Right ventricle myocardium inferior (tissue), 1 donor: ENCODE results near the gene TUBGCP2. TPM values are rescaled to one million over a fixed set of nuclear protein-coding genes. Genes with fewer than 3 reads are reported as not detected.
"Not testable (repeated sequence)": the region's sequence is repeated elsewhere in the genome, so short reads cannot be mapped to it uniquely, and the experiment has no call there.

Source experiments
- ATAC-seq: fragments of 200-7000 bp; cut with Tn5 transposase; one replicate; pipeline ENCODE4 v1.9.1; 2020; ENCODE audit warnings: mild to moderate bottlenecking, moderate library complexity
- DNase-seq: peaks from one replicate; pipeline ENCODE4 v3.0.0; 2021; ENCODE audit errors: missing footprints
- intact Hi-C: fragments of 100-400 bp; cut with DNase I; formaldehyde crosslinking; loops from one replicate; pipeline ENCODE4 v1.11.0; 2022
- total RNA-seq: library from RNA; stranded (reverse); fragmentation: NEBNext Ultra II Directional; extraction: Animal tissue kit (Norgen Biotek cat#: 25700); gene quantifications from one replicate; pipeline ENCODE4 v1.2.1, GENCODE V29; 2021
- donor health status: DM: no; HTN: yes; CAD: no; lungs with severe emphysema.

Gene TUBGCP2
- total RNA-seq, 1 donor from 2014 or later, result 44.7 TPM

DNA sequence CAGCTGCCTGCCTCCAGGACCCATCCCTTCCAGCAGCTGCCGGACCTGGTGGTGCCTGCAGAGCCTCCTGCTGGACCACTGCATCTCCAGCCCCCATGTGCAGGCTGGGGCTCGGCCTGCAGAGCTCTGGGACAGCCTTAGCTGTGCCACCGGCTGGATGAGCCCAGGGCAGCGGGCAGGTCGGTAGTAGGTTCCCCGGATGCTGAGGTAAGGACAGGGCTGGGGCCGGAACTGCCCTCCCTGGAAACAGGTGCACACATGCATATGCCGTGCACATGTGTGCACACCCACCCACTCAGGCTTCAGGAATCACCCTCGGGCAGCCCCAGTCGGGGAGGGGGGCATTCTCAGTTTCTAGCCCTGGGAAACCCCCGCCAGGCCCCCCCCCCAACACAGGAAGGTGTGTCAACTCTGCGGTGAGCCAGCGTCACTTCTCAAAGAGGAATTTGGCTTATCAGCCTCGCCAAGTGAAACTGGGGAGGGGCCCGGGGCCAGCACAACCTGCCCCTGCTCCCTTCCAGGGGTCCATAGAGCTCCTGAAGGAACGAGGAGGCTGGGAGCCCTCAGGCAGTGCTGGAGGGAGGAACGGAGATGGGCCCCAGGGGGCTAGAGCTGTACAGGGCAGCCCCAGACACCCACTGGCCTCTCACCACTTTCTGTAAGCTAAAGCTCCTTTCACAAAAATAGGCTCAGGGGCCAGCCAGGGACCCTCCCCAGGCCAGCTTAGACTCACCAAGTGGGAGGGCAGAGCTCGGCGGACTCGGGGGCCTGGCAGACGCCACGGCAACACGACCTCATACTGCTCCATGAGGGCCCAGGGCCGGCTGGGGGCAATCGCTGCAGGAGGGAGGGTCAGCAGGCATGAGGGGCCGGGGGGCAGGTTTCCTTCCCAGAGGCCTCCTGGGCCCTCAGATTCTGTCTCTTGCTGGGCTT lies 33.7 kb downstream of the TUBGCP2 start:
- no peak for ATAC-seq
- DNase-seq, result no peak
- intact Hi-C loops, result no loop called here

DNA sequence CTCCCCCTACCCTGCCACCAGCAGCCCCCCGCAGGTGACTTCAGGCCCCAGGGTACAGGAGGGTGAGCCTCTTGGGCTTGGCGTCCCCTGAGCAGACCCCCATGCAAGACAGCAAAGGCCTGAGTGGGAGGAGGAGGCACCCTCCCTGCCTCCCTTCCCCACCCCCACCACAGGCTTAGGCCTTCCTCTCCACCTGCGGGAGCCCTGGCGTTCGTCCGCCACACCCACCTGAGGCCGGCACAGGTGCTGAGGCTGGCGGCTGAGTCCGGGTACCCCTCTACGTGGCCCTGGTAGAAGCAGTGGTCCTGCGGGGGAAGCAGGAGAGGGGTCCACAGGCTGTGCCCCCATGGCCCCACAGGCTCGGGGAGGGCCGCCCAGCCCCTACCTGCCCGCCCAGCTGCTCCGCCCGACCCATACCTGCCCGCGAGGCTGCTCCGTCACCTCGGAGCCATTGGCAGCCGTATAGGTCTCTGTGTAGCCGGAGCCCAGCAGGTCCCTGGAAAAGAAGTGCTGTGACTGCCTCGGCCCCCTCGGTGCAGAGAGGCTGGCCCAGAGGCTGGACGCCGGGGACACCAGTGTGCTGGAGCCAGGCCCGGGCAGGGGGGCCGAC lies 35.0 kb downstream of the TUBGCP2 start:
- no peak for ATAC-seq
- intact Hi-C loops, result no loop called here
- no peak for DNase-seq

DNA sequence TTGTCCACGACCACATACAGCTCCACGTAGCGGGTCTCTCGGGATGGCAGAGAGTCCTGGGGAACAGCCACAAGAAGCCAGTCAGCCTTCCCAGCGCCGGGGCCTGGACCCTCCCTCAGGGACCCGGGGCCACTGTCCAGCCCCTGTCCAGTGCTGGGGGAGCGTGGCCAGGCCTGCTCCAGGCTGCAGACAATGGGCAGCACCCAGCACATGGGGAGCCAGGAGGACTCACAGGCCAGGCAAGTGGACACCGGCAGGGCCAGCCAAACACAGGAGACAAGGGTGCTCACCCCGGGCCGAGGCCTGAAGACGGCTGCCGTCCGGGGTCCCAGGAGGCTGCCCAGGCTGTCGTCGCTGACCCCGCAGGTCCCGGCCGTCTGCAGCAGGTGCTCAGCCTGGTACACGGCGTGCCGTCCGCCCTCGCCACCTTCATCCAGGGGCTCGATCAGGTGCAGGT lies 35.7 kb downstream of the TUBGCP2 start:
- intact Hi-C loops, result no loop called here
- ATAC-seq, result no peak
- DNase-seq, result no peak

DNA sequence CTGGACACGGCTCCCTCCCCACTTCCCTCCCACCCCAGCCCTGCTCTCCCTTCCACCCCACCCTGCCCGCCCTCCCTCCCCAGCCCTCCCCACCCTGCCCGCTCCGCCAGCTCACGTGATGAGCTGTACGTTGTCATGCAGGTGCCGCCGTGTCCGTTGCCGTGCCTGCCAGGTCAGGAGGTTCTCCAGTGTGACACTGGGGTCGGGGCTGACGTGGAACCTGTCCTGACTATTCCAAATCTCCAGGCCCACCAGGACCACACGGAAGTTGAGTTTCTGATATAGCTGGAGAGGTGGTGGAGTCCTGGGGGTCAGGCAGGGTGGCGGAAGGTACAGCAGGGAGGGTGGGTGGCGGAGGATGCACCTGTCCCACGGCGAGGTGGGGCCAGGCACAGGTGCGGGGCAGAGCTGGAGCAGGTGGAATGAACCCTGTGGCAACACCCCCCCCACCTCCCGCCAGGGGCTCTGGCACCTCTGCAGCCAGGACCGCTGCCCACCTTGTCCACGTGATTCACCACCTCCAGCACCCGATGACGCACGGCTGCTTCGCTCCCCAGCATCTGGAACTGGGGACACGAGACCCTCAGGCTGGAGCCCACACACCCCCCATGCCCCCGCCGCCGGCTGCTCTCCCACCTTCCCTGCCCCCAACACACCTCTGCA lies 36.2 kb downstream of the TUBGCP2 start:
- intact Hi-C loops, result no loop called here
- DNase-seq (no peak), ATAC-seq (no peak)

DNA sequence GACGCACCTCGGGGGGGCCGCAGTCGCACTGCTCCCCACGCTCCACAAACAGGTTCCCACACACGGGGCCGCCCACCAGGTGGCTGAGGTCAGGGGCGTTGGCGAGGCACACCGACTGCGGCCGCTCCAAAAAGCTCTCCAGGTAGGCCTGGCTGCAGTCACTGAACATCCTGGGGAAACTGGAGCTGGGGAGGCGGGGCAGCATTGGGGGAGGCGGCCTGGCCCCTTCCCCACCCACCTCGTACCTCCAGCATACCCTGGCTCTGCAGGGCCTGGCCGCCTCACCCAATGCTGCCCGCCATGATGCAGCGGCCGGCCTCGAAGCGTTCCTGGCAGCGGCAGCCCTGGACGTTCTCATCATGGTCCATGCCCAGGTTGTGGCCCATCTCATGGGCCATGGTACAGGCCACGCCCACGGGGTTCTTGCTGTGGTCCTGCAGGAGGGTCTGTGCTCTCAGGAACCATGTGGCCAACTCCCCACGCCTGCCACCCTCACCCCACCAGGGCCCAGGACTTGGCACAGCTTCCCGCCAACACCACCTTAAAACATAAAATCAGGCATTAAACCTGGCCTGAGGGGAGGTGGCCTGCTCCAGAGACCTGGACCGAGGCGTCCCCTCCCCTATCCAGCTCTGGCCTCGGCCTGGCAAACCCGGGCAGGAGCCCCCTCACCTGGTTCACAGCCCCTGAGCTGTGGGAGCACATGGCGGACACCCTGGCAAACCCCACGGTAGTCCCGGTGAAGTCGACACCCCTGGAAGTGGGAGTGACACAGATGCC lies 37.0 kb downstream of the TUBGCP2 start:
- intact Hi-C loops, result no loop called here
- no peak for ATAC-seq
- DNase-seq, result no peak

DNA sequence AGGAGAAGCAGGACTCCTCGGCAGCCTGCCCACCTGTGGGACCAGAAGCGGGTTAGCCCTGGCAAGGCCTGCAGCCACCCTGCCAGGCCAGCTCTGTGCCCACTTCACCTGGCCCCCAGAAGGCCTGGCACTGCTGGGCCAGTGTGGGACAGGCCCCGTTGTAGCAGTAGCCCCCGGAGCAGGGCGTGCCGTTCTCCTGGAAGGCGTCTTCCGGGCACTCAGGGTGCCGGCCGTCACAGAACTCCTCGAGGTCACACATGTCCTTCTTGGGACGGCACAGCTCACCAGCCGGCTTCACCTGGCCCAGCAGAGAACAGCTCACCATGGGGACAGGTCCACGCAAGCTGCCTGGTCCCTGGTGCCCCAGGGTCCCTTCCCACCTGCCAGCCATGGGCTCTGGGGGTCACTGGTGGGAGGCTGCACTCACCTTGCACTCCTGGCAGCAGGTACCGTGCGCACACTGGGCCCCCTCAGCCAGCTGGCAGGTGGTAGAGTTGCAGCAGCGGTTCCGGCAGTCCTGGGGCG lies 37.8 kb downstream of the TUBGCP2 start:
- intact Hi-C loops, result no loop called here
- ATAC-seq, result no peak
- DNase-seq, result no peak

DNA sequence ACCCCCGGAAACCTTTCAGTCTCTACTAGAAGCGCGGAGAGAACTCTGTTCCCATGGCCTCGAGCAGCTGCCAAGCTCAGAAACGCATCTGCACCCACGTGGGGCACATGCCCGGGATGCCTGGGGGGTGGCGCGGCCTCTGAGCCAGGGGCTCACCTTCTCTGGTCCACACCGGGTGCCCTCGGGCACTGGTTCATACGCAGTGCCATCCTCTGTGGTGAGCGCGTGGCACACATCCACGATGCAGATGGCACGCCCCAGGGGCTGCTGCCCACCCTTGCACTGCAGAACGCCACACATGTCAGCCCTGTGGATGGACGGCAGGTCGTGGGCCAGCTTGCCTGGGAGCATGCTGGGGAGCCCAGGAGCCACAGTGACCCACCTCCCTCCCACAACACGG lies 38.5 kb downstream of the TUBGCP2 start:
- no peak for DNase-seq
- intact Hi-C loops, result no loop called here
- ATAC-seq, result no peak

DNA sequence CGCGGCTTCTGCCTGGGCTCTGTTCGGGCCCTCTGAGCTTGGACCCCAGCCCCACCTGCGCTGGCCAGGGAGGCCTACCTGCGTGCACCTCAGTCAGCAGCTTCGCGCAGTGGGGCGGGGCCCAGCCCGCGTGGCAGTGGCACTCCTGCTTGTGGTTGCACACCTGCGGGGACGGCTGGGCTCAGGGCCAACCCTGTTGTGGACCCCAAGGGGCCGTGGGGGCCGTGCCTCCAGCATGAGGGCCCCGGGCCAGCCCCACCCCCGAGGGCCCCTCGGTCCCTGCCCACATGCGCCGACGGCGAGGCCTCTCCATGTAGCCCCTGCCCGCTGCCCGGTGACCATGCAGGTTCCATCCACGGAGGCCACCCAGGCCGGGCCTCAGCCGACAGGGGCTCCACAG lies 39.3 kb downstream of the TUBGCP2 start:
- intact Hi-C loops, result no loop called here
- ATAC-seq (no peak), DNase-seq (no peak)

DNA sequence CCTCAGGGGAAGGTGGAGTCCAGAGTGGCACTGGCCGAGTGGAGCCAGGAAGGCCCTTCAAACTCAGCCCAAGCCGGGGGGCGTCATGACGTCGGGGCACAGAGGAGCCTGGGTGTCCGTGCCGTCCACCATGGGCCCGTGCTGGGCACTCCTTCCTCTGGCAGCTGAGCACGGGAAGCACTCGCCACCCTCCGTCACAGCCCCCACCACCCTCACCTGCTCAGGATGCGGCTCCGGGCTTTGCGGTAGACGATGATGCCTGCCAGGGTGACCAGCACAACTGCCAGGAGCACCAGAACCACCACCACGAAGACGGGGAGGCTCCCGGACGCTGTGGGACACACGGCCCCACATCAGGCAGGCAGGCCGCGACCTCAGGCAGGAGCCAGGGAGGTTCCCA lies 40.1 kb downstream of the TUBGCP2 start:
- DNase-seq (no peak), ATAC-seq (no peak)
- intact Hi-C loops, result no loop called here

DNA sequence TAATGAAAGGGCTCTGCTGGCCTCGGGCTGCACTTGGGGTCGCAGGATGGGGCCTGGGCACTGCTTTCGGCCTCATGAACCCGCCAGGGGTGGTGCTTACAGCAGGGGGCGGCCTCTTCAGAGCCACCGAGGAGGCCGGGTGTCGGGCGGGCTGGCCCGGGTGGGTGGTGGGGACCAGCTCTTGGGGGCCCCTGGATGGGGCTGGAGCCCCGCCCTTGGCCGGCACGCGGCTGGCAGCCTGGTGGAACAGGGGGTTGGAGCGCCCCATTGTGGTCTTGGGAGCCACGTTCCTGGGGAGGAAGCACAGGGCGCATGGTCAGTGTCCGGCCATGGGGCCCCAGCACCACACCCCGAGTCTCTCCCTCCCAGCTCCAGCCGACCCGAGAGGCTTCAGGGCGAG lies 40.8 kb downstream of the TUBGCP2 start:
- intact Hi-C loops, result no loop called here
- DNase-seq (no peak), ATAC-seq (no peak)

DNA sequence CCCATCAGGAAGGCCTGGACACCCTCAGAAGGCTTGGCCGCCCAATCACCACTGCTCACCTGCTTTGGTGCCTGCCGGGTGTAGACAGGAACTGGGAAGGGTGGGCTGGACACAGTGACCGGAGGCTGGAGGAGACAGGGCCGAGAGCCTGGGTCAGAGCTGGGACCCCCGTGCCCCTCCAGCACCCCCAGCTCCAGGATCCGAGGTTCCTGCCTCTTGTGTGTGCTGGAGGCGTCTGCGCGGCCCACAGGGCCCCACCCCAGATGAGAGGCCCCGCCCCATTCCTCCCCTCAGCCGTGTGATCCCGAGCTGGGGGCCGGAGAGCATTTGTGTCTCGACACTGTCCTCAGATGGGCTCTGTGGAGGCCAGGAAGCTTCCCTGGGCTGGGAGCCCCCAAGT lies 41.4 kb downstream of the TUBGCP2 start:
- intact Hi-C loops, result no loop called here
- ATAC-seq (no peak), DNase-seq (no peak)

DNA sequence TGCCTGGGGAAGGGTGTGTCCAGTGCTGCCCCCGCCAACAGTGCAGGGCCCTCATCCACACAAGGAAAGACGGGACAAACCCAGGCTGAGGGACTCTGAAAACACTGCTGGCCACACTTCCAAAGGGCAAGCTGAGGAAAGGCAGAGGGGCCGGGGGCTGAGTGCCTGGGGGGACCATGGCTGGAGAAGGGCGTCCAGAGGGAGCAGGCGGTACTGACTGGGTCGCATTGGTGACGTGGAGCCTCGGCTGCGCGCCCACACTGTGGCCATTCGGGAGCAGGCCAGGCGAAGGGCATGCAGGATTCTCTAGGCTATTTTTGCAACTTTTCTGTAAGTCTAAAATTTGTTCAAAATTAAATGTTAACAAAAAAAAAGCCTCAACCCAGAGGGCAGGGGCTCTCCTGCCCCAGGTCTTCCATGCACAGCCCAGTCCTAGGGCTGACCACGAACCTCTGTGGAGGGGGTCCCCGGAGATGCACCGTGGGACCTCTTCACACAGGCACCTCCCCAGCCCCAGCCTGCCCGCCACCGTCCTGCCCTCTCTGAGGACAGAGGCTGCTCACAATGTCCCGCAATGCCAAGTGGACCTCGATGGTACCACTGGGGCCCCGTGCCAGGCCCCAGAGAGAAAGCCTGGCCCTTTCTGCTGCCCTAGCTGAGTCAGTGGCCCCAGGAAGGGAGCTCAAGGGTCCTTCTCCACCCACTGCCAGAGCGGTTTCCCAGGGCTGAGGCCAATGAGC lies 42.4 kb downstream of the TUBGCP2 start:
- ATAC-seq, result no peak
- intact Hi-C loops, result no loop called here
- no peak for DNase-seq

DNA sequence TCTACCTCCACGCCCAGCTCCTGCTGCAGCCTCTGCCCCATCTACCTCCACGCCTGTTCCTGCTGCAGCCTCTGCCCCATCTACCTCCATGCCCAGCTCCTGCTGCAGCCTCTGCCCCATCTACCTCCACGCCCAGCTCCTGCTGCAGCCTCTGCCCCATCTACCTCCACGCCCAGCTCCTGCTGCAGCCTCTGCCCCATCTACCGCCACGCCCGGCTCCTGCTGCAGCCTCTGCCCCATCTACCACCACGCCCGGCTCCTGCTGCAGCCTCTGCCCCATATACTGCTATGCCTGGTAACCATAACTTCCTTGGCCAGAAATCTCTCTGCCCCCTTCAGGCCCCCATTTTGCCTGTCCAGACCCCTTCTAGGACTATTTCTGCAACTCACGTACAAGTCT lies 43.6 kb downstream of the TUBGCP2 start:
- intact Hi-C loops, DNase-seq, ATAC-seq: not testable (repeated sequence)

DNA sequence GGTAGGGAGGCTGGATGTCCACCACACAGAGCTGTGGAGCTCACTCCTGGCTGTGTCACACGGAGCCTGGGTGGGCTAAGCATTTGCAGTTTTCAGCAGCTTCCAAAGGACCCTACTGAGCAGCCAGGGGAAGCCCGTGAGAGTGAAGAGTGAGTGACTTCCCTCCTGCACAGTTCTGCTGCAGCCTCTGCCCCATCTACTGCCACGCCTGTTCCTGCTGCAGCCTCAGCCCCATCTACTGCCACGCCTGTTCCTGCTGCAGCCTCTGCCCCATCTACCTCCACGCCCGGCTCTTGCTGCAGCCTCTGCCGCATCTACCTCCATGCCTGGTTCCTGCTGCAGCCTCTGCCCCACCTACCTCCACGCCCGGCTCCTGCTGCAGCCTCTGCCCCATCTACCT lies 44.2 kb downstream of the TUBGCP2 start:
- ATAC-seq (no peak), DNase-seq (no peak)
- intact Hi-C loops, result loop anchor here (5.0 kb wide), 1 partner anchor 43 kb away; the partner anchor contains the start of genes TUBGCP2 and ZNF511

DNA sequence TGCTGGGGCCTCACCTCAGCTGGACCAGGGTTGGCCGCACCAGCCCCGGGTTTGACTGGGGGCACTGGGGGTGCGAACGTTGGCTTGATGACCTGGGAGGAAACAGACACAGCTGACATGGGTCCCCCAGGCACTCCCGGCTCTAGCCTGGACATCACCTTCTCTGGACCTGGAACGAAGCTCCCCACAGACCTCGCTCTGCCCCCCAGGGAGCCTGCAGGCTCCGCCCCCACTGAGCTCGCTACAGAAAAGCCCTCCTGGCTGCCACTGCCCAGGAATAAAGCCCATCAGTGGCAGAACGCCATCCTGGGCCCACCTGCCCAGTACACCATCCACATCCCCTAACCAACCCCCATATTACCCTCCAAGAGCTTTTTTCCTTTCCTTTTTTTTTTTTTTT lies 45.0 kb downstream of the TUBGCP2 start:
- ATAC-seq (no peak), DNase-seq (no peak)
- intact Hi-C loops, result loop anchor here (5.0 kb wide), 1 partner anchor 44 kb away; the partner anchor contains the start of genes TUBGCP2 and ZNF511

DNA sequence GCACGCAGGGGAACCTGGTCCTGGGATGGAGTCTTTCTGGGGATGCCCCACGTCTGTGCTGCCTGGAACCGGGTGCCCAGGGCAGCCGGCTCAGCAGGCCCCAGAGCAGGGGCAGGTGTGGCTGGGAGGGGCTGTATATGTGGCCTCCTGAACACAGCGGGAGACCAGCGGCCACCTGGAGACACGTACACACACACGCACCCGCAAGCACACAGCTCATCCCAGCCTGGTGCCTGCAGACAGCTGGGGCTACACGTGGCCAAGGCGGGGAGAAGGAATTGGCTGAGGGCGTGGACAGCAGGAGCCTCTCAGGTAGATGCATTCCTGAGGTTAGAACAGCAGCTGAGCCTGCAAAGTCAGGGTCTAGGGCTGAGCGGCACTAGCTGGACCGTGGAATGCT lies 46.0 kb downstream of the TUBGCP2 start:
- no peak for DNase-seq
- intact Hi-C loops, result loop anchor here (5.0 kb wide), 1 partner anchor 45 kb away; the partner anchor contains the start of genes TUBGCP2 and ZNF511
- no peak for ATAC-seq

DNA sequence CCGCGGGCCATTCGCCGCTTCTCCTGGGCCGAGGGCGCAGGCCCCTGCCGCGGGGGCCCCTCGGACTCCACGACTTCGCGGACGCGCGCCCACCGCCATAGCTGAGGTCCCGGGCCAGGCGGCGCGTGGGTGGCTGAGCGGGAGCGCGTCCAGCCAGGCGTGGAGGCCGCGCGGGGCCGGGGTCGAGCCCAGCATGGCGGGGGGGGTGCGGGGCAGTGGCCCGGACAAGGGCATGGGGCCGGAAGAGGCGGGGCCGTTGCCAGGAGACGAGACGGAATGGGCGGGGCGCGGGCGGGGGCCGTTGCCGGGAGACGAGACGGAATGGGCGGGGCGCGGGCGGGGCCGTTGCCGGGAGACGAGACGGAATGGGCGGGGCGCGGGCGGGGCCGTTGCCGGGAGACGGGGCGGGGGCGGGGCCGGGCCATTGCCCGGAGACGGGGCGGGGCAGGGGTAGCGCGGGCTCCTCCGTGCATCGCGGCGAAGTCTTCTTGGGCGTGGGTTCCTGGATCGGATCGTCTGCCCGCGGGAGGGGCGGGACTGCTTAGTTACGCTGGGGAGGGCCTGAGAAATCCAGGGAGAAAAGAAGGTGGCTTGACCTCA lies 46.8 kb downstream of the TUBGCP2 start:
- DNase-seq, result peak; percentile 96
- intact Hi-C loops, result loop anchor here (5.0 kb wide), 1 partner anchor 45 kb away; the partner anchor contains the start of genes TUBGCP2 and ZNF511
- ATAC-seq, result peak; percentile 86
